Osteoblast (primary cell): ENCODE results near the gene CBX4. TPM values are rescaled to one million over a fixed set of nuclear protein-coding genes. Genes with fewer than 3 reads are reported as not detected.
A peak's percentile ranks its signal among the peaks of the same experiment; 100 is the strongest.

Experiments used
- DNase-seq: peaks from one replicate; pipeline ENCODE4 v3.0.0; 2011; ENCODE audit warnings: low spot score, mixed read lengths; ENCODE audit not compliant: insufficient read length; ENCODE audit errors: missing footprints
- H2AFZ ChIP-seq: 2 replicates; pipeline ENCODE4 v1.6.0; 2011; ENCODE audit warnings: mild to moderate bottlenecking, low read length
- H3K27ac ChIP-seq: 2 replicates; pipeline ENCODE4 v1.5.1; 2011; ENCODE audit warnings: mild to moderate bottlenecking, low read depth, low read length, moderate library complexity
- H3K27me3 ChIP-seq: 2 replicates; pipeline ENCODE4 v1.6.0; 2012; ENCODE audit warnings: mild to moderate bottlenecking, control low read depth, inconsistent platforms, low read length, moderate library complexity; ENCODE audit not compliant: insufficient read depth
- H3K36me3 ChIP-seq: 2 replicates; pipeline ENCODE4 v1.5.1; 2011; ENCODE audit warnings: mild to moderate bottlenecking, low read length, control low read depth, moderate library complexity; ENCODE audit not compliant: insufficient read depth
- H3K4me1 ChIP-seq: 2 replicates; pipeline ENCODE4 v1.5.1; 2011; ENCODE audit warnings: mild to moderate bottlenecking, low read length, control low read depth, moderate library complexity; ENCODE audit not compliant: insufficient read depth
- H3K4me2 ChIP-seq: 2 replicates; pipeline ENCODE4 v1.6.0; 2011; ENCODE audit warnings: mild to moderate bottlenecking, low read length; ENCODE audit not compliant: insufficient read depth
- H3K4me3 ChIP-seq: fragments of 200-600 bp; sonication (generic); 3 replicates; pipeline ENCODE4 v1.5.1; 2012; ENCODE audit warnings: mild to moderate bottlenecking, low read length, inconsistent platforms; ENCODE audit not compliant: insufficient read depth
- H3K79me2 ChIP-seq: 2 replicates; pipeline ENCODE4 v1.6.0; 2012; ENCODE audit warnings: mild to moderate bottlenecking, low read length, control low read depth, inconsistent platforms; ENCODE audit not compliant: insufficient read depth
- H3K9me3 ChIP-seq: 2 replicates; pipeline ENCODE4 v1.5.1; 2011; ENCODE audit warnings: low read depth, low read length, control low read depth
- H4K20me1 ChIP-seq: 2 replicates; pipeline ENCODE4 v1.6.0; 2012; ENCODE audit warnings: mild to moderate bottlenecking, low read length, control low read depth; ENCODE audit not compliant: insufficient read depth
- CTCF ChIP-seq: IDR thresholded peaks from 2 replicates; pipeline ENCODE4 v1.5.1; 2011; ENCODE audit warnings: mild to moderate bottlenecking, low read depth, low read length, moderate library complexity; ENCODE audit errors: extremely low read depth
- total RNA-seq: library from RNA; depleted of rRNA; stranded (reverse); fragments of >200 nt; gene quantifications from 2 replicates; pipeline ENCODE4 v1.2.3, GENCODE V29; 2012

The CBX4 gene
- total RNA-seq, 1 donor, result 22.1 TPM

DNA sequence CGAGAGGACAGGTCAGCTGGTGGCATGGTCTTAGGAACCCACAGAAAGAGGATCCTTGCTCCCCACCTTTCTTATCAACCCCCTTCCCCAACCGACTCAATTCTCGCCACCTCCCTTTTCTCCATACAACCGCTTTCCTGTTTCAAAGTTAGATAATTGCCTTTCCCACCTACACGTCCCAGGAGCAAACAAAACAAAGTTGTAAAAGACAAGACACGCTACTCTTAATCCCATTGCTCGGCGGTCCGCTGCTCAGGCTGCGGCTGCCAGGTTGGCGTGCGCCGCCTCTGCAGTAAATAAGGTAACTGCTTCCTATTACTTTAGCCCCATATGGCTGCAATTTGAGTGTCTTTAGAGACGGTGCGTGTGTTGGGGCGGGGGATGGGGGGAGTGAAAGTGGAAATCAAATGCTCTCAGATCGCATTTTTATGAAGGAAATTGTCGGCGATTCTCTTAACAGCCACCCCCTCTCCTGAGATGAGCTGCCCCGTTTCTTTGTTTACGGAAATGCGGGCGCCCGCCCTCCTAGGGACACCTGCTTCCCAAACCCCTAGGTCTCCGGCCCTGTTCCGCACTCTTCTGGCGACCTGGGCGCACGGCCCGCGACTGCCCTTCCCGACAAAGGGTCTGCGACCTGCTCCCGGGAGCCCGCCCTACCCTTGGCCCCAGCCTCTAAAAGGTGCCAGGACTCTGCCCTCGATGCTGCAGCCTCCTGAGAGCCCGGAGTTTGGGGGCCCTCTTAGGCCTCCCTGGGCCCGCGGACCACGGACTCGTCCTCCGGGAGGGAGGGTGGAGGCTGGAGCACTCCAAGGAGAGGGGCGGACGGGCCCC, 38.7 kb downstream of the CBX4 start:
- H2AFZ ChIP-seq, result no peak overlapping the region
- peaks cover 12% of the 10 kb centered on the region for H4K20me1 ChIP-seq
- no peaks in the 10 kb centered on the region for H3K9me3 ChIP-seq
- H3K4me1 ChIP-seq, result peaks cover 18% of the 10 kb centered on the region
- no peaks in the 10 kb centered on the region for H3K36me3 ChIP-seq
- peaks cover 79% of the 10 kb centered on the region for H3K27me3 ChIP-seq
- no peak for TF ChIP-seq CTCF
- peak overlapping the region; percentile 6 for H3K4me2 ChIP-seq
- no peaks in the 10 kb centered on the region for H3K79me2 ChIP-seq
- H3K4me3 ChIP-seq, result no peak overlapping the region
- no peak overlapping the region for H3K27ac ChIP-seq
- DNase-seq, result peak; percentile 94

GRCh38 chr17:79799538-79800324, 39.5 kb downstream of the CBX4 start:
- H3K27ac ChIP-seq, result no peak overlapping the region
- H3K4me2 ChIP-seq, result no peak overlapping the region
- H3K27me3 ChIP-seq, result peaks cover 71% of the 10 kb centered on the region
- no peaks in the 10 kb centered on the region for H3K36me3 ChIP-seq
- H3K9me3 ChIP-seq, result no peaks in the 10 kb centered on the region
- H4K20me1 ChIP-seq, result peaks cover 12% of the 10 kb centered on the region
- TF ChIP-seq CTCF, result no peak
- DNase-seq, result no peak
- no peak overlapping the region for H2AFZ ChIP-seq
- peaks cover 18% of the 10 kb centered on the region for H3K4me1 ChIP-seq
- no peaks in the 10 kb centered on the region for H3K79me2 ChIP-seq
- H3K4me3 ChIP-seq, result no peak overlapping the region

DNA sequence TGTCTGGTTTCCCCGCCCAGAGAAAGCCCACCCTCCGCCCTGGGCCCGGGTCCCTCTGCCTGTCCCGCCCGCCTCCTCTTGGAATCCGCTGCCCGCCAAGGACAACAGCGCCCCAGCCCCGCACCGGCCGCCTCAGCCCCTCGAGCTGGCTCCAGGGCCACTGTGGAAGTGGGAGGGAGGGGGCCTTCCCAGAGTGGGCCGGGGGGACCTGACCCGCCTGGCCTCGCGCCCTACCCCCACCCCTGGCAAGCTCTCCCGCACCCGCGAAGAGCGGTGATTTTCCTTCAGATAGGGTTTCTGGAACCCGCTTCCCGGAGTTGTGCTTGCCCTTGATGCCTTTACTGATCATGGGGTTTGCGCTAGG, 40.1 kb downstream of the CBX4 start:
- no peak for DNase-seq
- no peak overlapping the region for H3K27ac ChIP-seq
- no peak for TF ChIP-seq CTCF
- peaks cover 12% of the 10 kb centered on the region for H4K20me1 ChIP-seq
- no peaks in the 10 kb centered on the region for H3K36me3 ChIP-seq
- H3K4me2 ChIP-seq, result no peak overlapping the region
- H2AFZ ChIP-seq, result no peak overlapping the region
- H3K4me1 ChIP-seq, result peaks cover 18% of the 10 kb centered on the region
- H3K27me3 ChIP-seq, result peaks cover 65% of the 10 kb centered on the region
- no peaks in the 10 kb centered on the region for H3K79me2 ChIP-seq
- no peak overlapping the region for H3K4me3 ChIP-seq
- H3K9me3 ChIP-seq, result no peaks in the 10 kb centered on the region
